ENCODE results near the gene CDNF. TPM values are rescaled to one million over a fixed set of nuclear protein-coding genes. Genes with fewer than 3 reads are reported as not detected.

Gene CDNF
- total and polyA plus RNA-seq, 2 donors: 1.0 to 3.6 TPM

DNA sequence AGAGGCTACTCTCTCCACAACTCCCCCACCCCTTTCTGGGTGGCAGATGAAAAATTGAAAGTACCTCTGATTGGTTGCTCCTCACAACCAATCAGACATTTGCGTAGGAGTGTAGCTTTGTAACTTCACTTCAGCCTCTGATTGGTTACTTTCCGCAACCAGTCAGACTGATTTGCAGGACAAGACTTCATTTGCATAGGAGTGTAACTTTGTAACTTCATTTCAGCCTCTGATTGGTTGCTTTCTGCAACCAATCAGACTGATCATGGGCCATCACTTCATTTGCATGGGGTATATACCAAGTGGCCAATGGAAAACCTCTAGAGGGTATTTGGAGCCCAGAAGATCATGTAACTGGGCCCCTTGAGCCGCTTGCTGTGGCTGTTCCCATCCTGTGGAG, 25.6 kb downstream of the CDNF start:
- no peaks in the 10 kb centered on the region for H3K27me3 ChIP-seq (ENCODE audit: control insufficient read depth in 2 of 2, insufficient read depth in 1 of 2, low read length in 1 of 2)
- no peaks in the 10 kb centered on the region for H3K36me3 ChIP-seq (ENCODE audit: control insufficient read depth in 2 of 2, insufficient read depth in 2 of 2, low read length in 1 of 2)
- DNase-seq (ENCODE audit: low read depth in 6 of 9, low spot score in 9 of 9): no peak
- no peak overlapping the region for H3K4me3 ChIP-seq (ENCODE audit: low read length in 2 of 2)
- WGBS: 98% methylated on average over 3 of the region's 3 CpGs
- H3K27ac ChIP-seq (ENCODE audit: low read depth in 1 of 2, low read length in 1 of 2): no peak overlapping the region
- H3K4me1 ChIP-seq (ENCODE audit: control insufficient read depth in 2 of 2, insufficient read depth in 2 of 2, low read length in 2 of 2): no peaks in the 10 kb centered on the region
- H3K9me3 ChIP-seq (ENCODE audit: control insufficient read depth in 2 of 2, insufficient read depth in 1 of 2, low read length in 1 of 2): no peaks in the 10 kb centered on the region

DNA sequence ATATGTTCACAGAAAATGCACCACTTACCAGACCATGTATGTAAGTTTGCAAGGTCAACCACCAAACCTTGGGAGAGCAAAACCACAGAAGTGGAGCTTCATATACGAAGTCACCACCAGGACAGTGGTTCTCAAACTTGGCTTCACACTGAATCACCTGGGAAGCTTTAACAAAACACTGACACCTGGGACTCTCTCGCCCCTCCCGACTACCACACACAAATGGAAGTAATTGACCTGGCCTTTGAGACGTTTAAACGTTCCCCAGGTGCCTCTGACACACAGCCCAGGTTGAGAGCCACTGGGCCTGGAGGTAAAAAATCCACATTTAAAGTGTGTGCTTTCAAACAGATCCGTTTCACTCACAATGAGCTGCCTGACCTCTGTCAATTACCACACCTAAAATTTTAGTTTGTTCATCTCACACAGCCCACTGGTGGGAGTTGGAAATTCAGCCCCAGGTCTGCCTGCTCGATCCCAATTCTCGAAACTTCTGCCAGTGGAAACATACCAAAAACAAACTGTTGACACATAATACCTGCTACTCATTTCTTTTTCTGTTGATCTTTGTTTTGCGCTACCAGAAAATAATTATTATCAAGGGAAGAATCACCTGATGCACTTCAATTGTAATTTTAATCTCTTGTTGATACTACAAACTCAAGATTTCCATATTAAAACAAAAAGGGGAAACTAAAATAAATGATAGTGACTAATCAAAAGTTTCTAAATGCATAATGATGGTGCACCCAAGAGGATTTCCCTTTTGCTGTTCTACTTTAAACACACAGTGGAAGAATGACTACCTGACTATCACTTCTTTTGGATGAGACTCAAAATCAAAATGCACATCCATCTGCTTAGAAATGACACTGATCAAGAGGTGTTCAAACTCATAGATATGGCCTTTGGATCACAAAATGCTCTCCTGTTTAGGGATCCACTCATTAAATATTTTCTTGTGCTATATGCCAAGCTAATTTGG, 26.6 kb downstream of the CDNF start:
- no peak overlapping the region for H3K4me3 ChIP-seq (ENCODE audit: low read length in 2 of 2)
- WGBS: 85% methylated on average over 9 of the region's 9 CpGs

DNA sequence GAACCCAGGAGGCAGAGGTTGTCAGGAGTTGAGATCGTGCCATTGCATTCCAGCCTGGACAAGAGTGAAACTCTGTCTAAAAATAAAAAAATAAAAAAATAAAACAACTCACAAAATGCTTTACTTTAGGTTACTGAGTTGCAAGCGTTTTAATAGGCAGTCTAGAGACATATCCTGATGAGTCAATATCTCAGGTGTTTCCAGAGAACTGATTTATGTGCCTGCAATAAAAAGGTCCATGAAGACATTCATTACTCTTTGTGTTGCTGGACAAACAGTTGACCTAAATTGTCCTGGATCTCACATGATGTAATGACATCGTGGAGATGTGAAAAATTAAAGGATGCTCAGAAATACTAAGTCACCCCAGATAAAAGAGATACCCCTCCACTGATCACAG, 31.5 kb downstream of the CDNF start:
- no peaks in the 10 kb centered on the region for H3K4me1 ChIP-seq (ENCODE audit: control insufficient read depth in 2 of 2, insufficient read depth in 2 of 2, low read length in 2 of 2)

More for the DNA sequence above, 26.6 kb downstream of the CDNF start:
- no peaks in the 10 kb centered on the region for H3K9me3 ChIP-seq (ENCODE audit: control insufficient read depth in 2 of 2, insufficient read depth in 1 of 2, low read length in 1 of 2)
- H3K27ac ChIP-seq (ENCODE audit: low read depth in 1 of 2, low read length in 1 of 2): no peak overlapping the region
- no peaks in the 10 kb centered on the region for H3K36me3 ChIP-seq (ENCODE audit: control insufficient read depth in 2 of 2, insufficient read depth in 2 of 2, low read length in 1 of 2)
- DNase-seq (ENCODE audit: low read depth in 6 of 9, low spot score in 9 of 9): no peak
- no peaks in the 10 kb centered on the region for H3K27me3 ChIP-seq (ENCODE audit: control insufficient read depth in 2 of 2, insufficient read depth in 1 of 2, low read length in 1 of 2)
- no peaks in the 10 kb centered on the region for H3K4me1 ChIP-seq (ENCODE audit: control insufficient read depth in 2 of 2, insufficient read depth in 2 of 2, low read length in 2 of 2)

DNA sequence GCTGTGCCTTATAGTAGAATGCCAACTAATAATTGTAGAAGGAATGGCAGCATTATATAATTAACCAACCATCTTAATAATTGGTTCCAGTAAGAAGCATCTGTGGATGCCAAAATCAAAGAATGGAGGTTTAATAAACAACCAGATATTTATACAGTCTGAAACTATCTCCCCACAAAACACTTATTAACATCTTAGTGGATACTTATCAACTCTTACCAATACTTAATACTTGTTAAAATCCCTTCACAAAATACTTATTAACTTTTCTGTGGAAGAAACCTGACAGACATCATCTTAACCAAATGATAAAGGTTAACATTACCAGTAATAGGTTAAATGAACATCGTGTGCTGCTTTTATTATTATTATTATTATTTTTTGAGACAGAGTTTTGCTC, 34.0 kb downstream of the CDNF start:
- DNase-seq (ENCODE audit: low read depth in 6 of 9, low spot score in 9 of 9): no peak
- H3K27ac ChIP-seq (ENCODE audit: low read depth in 1 of 2, low read length in 1 of 2): no peak overlapping the region
- no peaks in the 10 kb centered on the region for H3K36me3 ChIP-seq (ENCODE audit: control insufficient read depth in 2 of 2, insufficient read depth in 2 of 2, low read length in 1 of 2)
- H3K9me3 ChIP-seq (ENCODE audit: control insufficient read depth in 2 of 2, insufficient read depth in 1 of 2, low read length in 1 of 2): no peaks in the 10 kb centered on the region
- 0% methylated on average over 1 of the region's 1 CpG for WGBS
- H3K4me3 ChIP-seq (ENCODE audit: low read length in 2 of 2): no peak overlapping the region
- no peaks in the 10 kb centered on the region for H3K4me1 ChIP-seq (ENCODE audit: control insufficient read depth in 2 of 2, insufficient read depth in 2 of 2, low read length in 2 of 2)
- H3K27me3 ChIP-seq (ENCODE audit: control insufficient read depth in 2 of 2, insufficient read depth in 1 of 2, low read length in 1 of 2): no peaks in the 10 kb centered on the region

More for the DNA sequence above, 31.5 kb downstream of the CDNF start:
- Histone ChIP-seq H3K4me3 (ENCODE audit: low read length in 2 of 2) (no peak overlapping the region), H3K9me3 (ENCODE audit: control insufficient read depth in 2 of 2, insufficient read depth in 1 of 2, low read length in 1 of 2) (no peaks in the 10 kb centered on the region), H3K27me3 (ENCODE audit: control insufficient read depth in 2 of 2, insufficient read depth in 1 of 2, low read length in 1 of 2) (no peaks in the 10 kb centered on the region), H3K36me3 (ENCODE audit: control insufficient read depth in 2 of 2, insufficient read depth in 2 of 2, low read length in 1 of 2) (no peaks in the 10 kb centered on the region), H3K27ac (ENCODE audit: low read depth in 1 of 2, low read length in 1 of 2) (no peak overlapping the region)
- WGBS: 96% methylated on average over 3 of the region's 3 CpGs
- no peak for DNase-seq (ENCODE audit: low read depth in 6 of 9, low spot score in 9 of 9)

DNA sequence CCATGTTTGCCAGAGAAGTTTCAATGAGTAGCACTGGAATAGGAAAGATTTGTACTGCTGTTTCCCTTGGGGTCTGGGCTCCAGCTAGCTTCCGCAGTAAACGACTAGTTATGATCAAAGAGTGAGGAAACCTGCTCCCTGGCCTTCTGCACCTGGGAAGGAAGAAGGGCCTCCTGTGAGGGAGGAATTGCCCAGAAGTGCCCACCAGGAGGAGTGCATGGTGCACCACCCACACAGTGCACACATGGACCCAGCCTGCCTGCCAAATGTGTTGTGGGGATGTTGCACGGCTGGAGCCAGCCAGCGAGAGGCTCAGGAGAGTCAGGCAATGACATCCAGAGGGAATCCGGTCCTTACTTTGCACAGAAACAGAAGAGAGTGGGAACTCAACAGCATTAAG, 36.1 kb downstream of the CDNF start:
- Histone ChIP-seq H3K4me3 (ENCODE audit: low read length in 2 of 2) (no peak overlapping the region), H3K27ac (ENCODE audit: low read depth in 1 of 2, low read length in 1 of 2) (no peak overlapping the region), H3K9me3 (ENCODE audit: control insufficient read depth in 2 of 2, insufficient read depth in 1 of 2, low read length in 1 of 2) (no peaks in the 10 kb centered on the region), H3K27me3 (ENCODE audit: control insufficient read depth in 2 of 2, insufficient read depth in 1 of 2, low read length in 1 of 2) (no peaks in the 10 kb centered on the region), H3K4me1 (ENCODE audit: control insufficient read depth in 2 of 2, insufficient read depth in 2 of 2, low read length in 2 of 2) (no peaks in the 10 kb centered on the region), H3K36me3 (ENCODE audit: control insufficient read depth in 2 of 2, insufficient read depth in 2 of 2, low read length in 1 of 2) (no peaks in the 10 kb centered on the region)
- WGBS: 86% methylated on average over 5 of the region's 5 CpGs
- no peak for DNase-seq (ENCODE audit: low read depth in 6 of 9, low spot score in 9 of 9)

DNA sequence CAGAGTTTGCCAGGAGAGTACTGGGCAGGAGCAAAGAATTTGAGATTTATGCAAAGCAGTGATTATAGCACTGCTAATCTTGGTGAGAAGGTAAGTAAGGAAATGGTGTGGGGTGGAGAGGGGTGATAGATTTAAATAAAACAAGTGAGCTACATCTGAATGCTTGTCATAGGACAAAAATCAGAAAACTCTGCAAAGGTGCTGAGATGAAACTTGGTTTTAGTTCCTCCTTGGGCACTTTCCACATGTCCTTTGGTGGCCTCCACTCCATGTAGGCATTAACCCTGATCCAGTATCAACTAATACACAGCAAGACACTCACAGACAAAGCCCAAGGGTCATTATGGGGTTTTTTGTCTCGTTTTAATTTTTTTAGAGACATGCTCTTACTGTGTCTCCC, 37.4 kb downstream of the CDNF start:
- Histone ChIP-seq H3K27me3 (ENCODE audit: control insufficient read depth in 2 of 2, insufficient read depth in 1 of 2, low read length in 1 of 2) (no peaks in the 10 kb centered on the region), H3K4me3 (ENCODE audit: low read length in 2 of 2) (no peak overlapping the region), H3K4me1 (ENCODE audit: control insufficient read depth in 2 of 2, insufficient read depth in 2 of 2, low read length in 2 of 2) (no peaks in the 10 kb centered on the region), H3K27ac (ENCODE audit: low read depth in 1 of 2, low read length in 1 of 2) (no peak overlapping the region), H3K36me3 (ENCODE audit: control insufficient read depth in 2 of 2, insufficient read depth in 2 of 2, low read length in 1 of 2) (no peaks in the 10 kb centered on the region), H3K9me3 (ENCODE audit: control insufficient read depth in 2 of 2, insufficient read depth in 1 of 2, low read length in 1 of 2) (no peaks in the 10 kb centered on the region)
- 81% methylated on average over 1 of the region's 1 CpG for WGBS
- no peak for DNase-seq (ENCODE audit: low read depth in 6 of 9, low spot score in 9 of 9)

DNA sequence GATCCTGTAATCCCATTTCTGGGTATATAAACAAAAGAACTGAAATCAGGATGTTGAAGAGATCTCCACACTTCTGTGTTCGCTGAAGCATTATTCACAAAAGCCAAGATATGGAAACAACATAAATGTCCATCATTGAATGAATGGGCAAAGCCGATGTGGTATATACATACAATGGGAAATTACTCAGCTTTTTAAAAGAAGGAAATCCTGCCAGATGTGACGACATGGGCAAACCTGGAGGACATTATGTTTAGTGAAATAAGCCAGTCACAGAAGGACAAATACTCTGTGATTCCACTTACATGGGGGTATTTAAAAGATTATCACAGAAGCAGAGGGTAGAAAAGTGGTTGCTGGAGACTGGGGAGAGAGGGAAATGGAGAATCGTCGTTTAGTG, 39.2 kb downstream of the CDNF start:
- WGBS: 24% methylated on average over 5 of the region's 5 CpGs
- H3K4me3 ChIP-seq (ENCODE audit: low read length in 2 of 2): no peak overlapping the region
- H3K27ac ChIP-seq (ENCODE audit: low read depth in 1 of 2, low read length in 1 of 2): no peak overlapping the region
- no peaks in the 10 kb centered on the region for H3K4me1 ChIP-seq (ENCODE audit: control insufficient read depth in 2 of 2, insufficient read depth in 2 of 2, low read length in 2 of 2)
- H3K9me3 ChIP-seq (ENCODE audit: control insufficient read depth in 2 of 2, insufficient read depth in 1 of 2, low read length in 1 of 2): no peaks in the 10 kb centered on the region
- H3K36me3 ChIP-seq (ENCODE audit: control insufficient read depth in 2 of 2, insufficient read depth in 2 of 2, low read length in 1 of 2): no peaks in the 10 kb centered on the region
- no peak for DNase-seq (ENCODE audit: low read depth in 6 of 9, low spot score in 9 of 9)
- H3K27me3 ChIP-seq (ENCODE audit: control insufficient read depth in 2 of 2, insufficient read depth in 1 of 2, low read length in 1 of 2): no peaks in the 10 kb centered on the region

DNA sequence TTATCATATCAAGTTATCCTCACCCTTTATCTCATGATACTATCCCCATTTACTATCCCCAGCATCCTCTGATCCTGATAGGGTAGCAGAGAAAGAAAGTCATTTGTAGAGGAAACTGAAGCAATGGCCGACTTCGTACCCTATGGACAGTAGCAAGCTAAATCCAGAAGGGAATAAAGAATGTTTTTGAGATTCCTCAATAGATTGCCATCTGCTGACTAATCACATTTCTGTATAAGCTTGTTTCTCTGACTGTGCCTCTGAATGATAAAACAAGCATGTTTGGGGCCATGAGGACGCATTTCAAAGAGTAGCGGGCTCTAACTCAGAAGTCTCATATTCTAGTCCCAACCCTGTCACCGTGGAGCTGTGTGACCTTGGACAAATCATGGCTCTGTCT, 49.9 kb downstream of the CDNF start:
- no peak for DNase-seq (ENCODE audit: low read depth in 6 of 9, low spot score in 9 of 9)
- no peaks in the 10 kb centered on the region for H3K36me3 ChIP-seq (ENCODE audit: control insufficient read depth in 2 of 2, insufficient read depth in 2 of 2, low read length in 1 of 2)
- whole genome bisulfite sequencing: 95% methylated on average over 5 of the region's 5 CpGs
- H3K4me1 ChIP-seq (ENCODE audit: control insufficient read depth in 2 of 2, insufficient read depth in 2 of 2, low read length in 2 of 2): no peaks in the 10 kb centered on the region
- H3K27me3 ChIP-seq (ENCODE audit: control insufficient read depth in 2 of 2, insufficient read depth in 1 of 2, low read length in 1 of 2): no peaks in the 10 kb centered on the region
- no peak overlapping the region for H3K27ac ChIP-seq (ENCODE audit: low read depth in 1 of 2, low read length in 1 of 2)
- H3K4me3 ChIP-seq (ENCODE audit: low read length in 2 of 2): no peak overlapping the region
- peaks cover 0 to 6% of the 10 kb centered on the region in 2 donors for H3K9me3 ChIP-seq (ENCODE audit: control insufficient read depth in 2 of 2, insufficient read depth in 1 of 2, low read length in 1 of 2)

DNA sequence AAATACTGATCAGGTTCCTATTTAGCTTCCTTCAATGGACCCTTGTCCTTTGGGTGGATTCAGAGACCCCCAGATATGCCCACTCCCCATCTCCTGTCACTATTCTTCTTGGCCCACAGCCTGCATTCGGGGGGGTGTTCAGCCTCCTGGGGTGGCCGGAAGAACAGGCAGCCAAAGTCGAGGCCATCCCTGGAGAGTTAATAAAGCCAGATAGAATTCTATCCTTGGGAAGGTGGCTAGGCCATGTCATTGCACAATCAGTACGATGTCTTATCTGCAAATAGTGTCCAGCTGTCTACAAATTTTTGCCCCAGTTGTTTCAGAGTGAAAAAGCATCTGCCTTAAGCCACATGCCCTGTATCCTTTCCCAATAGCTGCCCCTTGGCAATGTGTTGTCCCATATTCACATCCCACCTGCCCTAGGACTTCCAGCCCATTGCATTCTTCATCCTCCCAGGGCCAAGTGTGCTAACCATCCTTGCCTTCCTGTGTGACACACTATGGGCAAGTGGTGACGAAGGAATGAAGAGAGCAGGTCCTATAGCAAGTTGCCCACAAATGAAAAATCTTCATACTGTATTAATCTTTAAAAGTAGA, 53.3 kb downstream of the CDNF start:
- no peak overlapping the region for H3K4me3 ChIP-seq (ENCODE audit: low read length in 2 of 2)
- WGBS: 96% methylated on average over 5 of the region's 5 CpGs
- peaks cover 0 to 3% of the 10 kb centered on the region in 2 donors for H3K27me3 ChIP-seq (ENCODE audit: control insufficient read depth in 2 of 2, insufficient read depth in 1 of 2, low read length in 1 of 2)
- peaks cover 0 to 6% of the 10 kb centered on the region in 2 donors for H3K9me3 ChIP-seq (ENCODE audit: control insufficient read depth in 2 of 2, insufficient read depth in 1 of 2, low read length in 1 of 2)
- DNase-seq (ENCODE audit: low read depth in 6 of 9, low spot score in 9 of 9): no peak
- H3K27ac ChIP-seq (ENCODE audit: low read depth in 1 of 2, low read length in 1 of 2): no peak overlapping the region
- no peaks in the 10 kb centered on the region for H3K36me3 ChIP-seq (ENCODE audit: control insufficient read depth in 2 of 2, insufficient read depth in 2 of 2, low read length in 1 of 2)
- H3K4me1 ChIP-seq (ENCODE audit: control insufficient read depth in 2 of 2, insufficient read depth in 2 of 2, low read length in 2 of 2): peaks cover 0 to 3% of the 10 kb centered on the region in 2 donors

All from thymus (tissue), 11 donors.